HepG2 (cell line): ENCODE data around the gene HOXC9. TPM values are rescaled to one million over a fixed set of nuclear protein-coding genes. Genes with fewer than 3 reads are reported as not detected.

Experiments used
- ATAC-seq: fragments of 200-7000 bp; cut with Tn5 transposase; 3 replicates; pipeline ENCODE4 v1.9.1; 2020; ENCODE audit warnings: mild to moderate bottlenecking, moderate library complexity
- BruUV-seq: library from RNA; stranded (reverse); fragments of 400-500 nt; replicated peaks from 2 replicates; lab custom pipeline; 2021; lab: Mats Ljungman, UMichigan
- CTCF ChIA-PET: fragments of 300-600 bp; formaldehyde crosslinking; extraction: SDS; loops from one replicate; lab custom pipeline; 2021; ENCODE audit warnings: low total read pairs, inconsistent platforms, low intra/inter-chr PET ratio; lab: Yijun Ruan, JAX
- POLR2A ChIA-PET: fragments of 350-600 bp; sonication (Branson Sonifier 250); formaldehyde crosslinking; loops from one replicate; lab custom pipeline; 2020; ENCODE audit warnings: antibody characterized with exemption, inconsistent platforms; lab: Yijun Ruan, JAX
- DNase-seq: peaks from one replicate; pipeline ENCODE4 v3.0.0-alpha.2; 2015; ENCODE audit warnings: low spot score
- FAIRE-seq: peaks from 3 replicates; lab custom pipeline; 2011; peaks lifted over from hg19 to GRCh38; lab: Jason Lieb, UNC
- H2AFZ ChIP-seq: one replicate; pipeline ENCODE4 v1.6.1; 2011; ENCODE audit warnings: low read length, inconsistent platforms
- H3K27ac ChIP-seq: fragments of 300-600 bp; 3 replicates; pipeline ENCODE4 v1.8.0; 2011; ENCODE audit warnings: mixed run types, mild to moderate bottlenecking, mixed read lengths, low read length, inconsistent platforms; ENCODE audit not compliant: insufficient read depth; ENCODE audit errors: extremely low read length
- H3K27me3 ChIP-seq, 2 experiments: fragments of 200-600 bp in 1 of 2; 2 replicates in 1 of 2; 3 replicates in 1 of 2; pipeline versions ENCODE4 v1.6.0 to v1.8.0; 2011; ENCODE audit warnings: low read length in 2 of 2, mild to moderate bottlenecking in 2 of 2, moderate library complexity in 2 of 2, inconsistent platforms in 1 of 2; ENCODE audit not compliant: insufficient read depth in 2 of 2, control insufficient read depth in 1 of 2
- H3K36me3 ChIP-seq, 2 experiments: fragments of 200-600 bp in 1 of 2; replicated peaks in 1 of 2; 2 replicates in 1 of 2; 3 replicates in 1 of 2; pipeline versions ENCODE4 v1.5.1 to v1.8.0; 2011; ENCODE audit warnings: low read length in 2 of 2, inconsistent platforms in 1 of 2; ENCODE audit not compliant: insufficient read depth in 2 of 2, control insufficient read depth in 1 of 2
- H3K4me1 ChIP-seq: 2 replicates; pipeline ENCODE4 v1.5.1; 2012; ENCODE audit warnings: low read length, inconsistent platforms; ENCODE audit not compliant: insufficient read depth
- H3K4me2 ChIP-seq: 2 replicates; pipeline ENCODE4 v1.6.0; 2011; ENCODE audit warnings: low read depth, low read length, inconsistent platforms
- H3K4me3 ChIP-seq, 3 experiments: fragments of 200-600 bp in 1 of 3; sonication (generic), shearing (Covaris generic) in 1 of 3; replicated peaks in 1 of 3; 2 replicates each; pipeline ENCODE4 v1.5.1; 2011 to 2016; ENCODE audit warnings: low read length in 3 of 3, inconsistent platforms in 2 of 3, low read depth in 2 of 3, mild to moderate bottlenecking in 2 of 3, control low read depth in 1 of 3, mixed read lengths in 1 of 3; ENCODE audit not compliant: insufficient read depth in 1 of 3
- H3K79me2 ChIP-seq: one replicate; pipeline ENCODE4 v1.6.1; 2011; ENCODE audit warnings: low read length, inconsistent platforms; ENCODE audit not compliant: insufficient read depth
- H3K9ac ChIP-seq: 2 replicates; pipeline ENCODE4 v1.6.0; 2011; ENCODE audit warnings: mild to moderate bottlenecking, low read depth, low read length, inconsistent platforms; ENCODE audit not compliant: insufficient read depth
- H3K9me3 ChIP-seq: 2 replicates; pipeline ENCODE4 v1.5.1; 2012; ENCODE audit warnings: mild to moderate bottlenecking, low read length
- H4K20me1 ChIP-seq: 2 replicates; pipeline ENCODE4 v1.6.0; 2011; ENCODE audit warnings: inconsistent platforms, mild to moderate bottlenecking, low read length, moderate library complexity; ENCODE audit not compliant: insufficient read depth
- BHLHE40 ChIP-seq: IDR thresholded peaks from 2 replicates; pipeline ENCODE4 v1.6.1; 2011; ENCODE audit warnings: low read length, improper control_type of control experiment
- CBX5 ChIP-seq: sonication (generic); formaldehyde crosslinking; IDR thresholded peaks from 2 replicates; pipeline ENCODE4 v1.4.0; 2020; ENCODE audit warnings: missing genetic modification reagents, borderline replicate concordance
- EZH2 ChIP-seq: conservative IDR thresholded peaks from 2 replicates; pipeline ENCODE4 v1.6.1; 2012; ENCODE audit warnings: mild to moderate bottlenecking, low read depth, low read length, moderate library complexity
- GATA4 ChIP-seq: sonication (generic); IDR thresholded peaks from 2 replicates; pipeline ENCODE4 v1.6.1; 2016; ENCODE audit warnings: antibody characterized with exemption, low read depth, borderline replicate concordance
- HIVEP1 ChIP-seq: sonication (generic); formaldehyde crosslinking; IDR thresholded peaks from 2 replicates; pipeline ENCODE4 v1.4.0; 2020; ENCODE audit warnings: mild to moderate bottlenecking, missing genetic modification reagents
- HNRNPH1 ChIP-seq: fragments of 200-400 bp; formaldehyde crosslinking; optimal IDR thresholded peaks from 2 replicates; pipeline ENCODE3; 2017; ENCODE audit warnings: mild to moderate bottlenecking, low read depth, low read length
- MTERF4 ChIP-seq: sonication (generic); formaldehyde crosslinking; IDR thresholded peaks from 2 replicates; pipeline ENCODE4 v1.8.0; 2023; ENCODE audit warnings: mild to moderate bottlenecking, missing genetic modification reagents
- UBTF ChIP-seq: sonication (generic); formaldehyde crosslinking; IDR thresholded peaks from 2 replicates; pipeline ENCODE4 v1.4.0; 2020; ENCODE audit warnings: mild to moderate bottlenecking, missing genetic modification reagents
- WGBS: methylation state at CpG from one replicate; pipeline ENCODE4 v1.1.6; 2017; ENCODE audit warnings: low lambda C conversion rate; 5-methylcytosine and 5-hydroxymethylcytosine counted together
- in situ Hi-C: cut with HindIII; loops from 2 replicates; pipeline ENCODE4 v1.10.0; 2017; ENCODE audit warnings: low pct_unique_long_range_greater_than_20kb; ENCODE audit not compliant: extremely low pct_ligation_motif_present
- intact Hi-C: fragments of 100-400 bp; cut with micrococcal nuclease; formaldehyde crosslinking; loops from one replicate; pipeline ENCODE4 v1.10.0; 2022; ENCODE audit not compliant: unreplicated experiment
- polyA plus RNA-seq, 8 experiments: library from polyadenylated mRNA; depleted of rRNA in 3 of 8; stranded (reverse) in 7 of 8; unstranded in 1 of 8; fragments of >200 nt; fragmentation: Illumina TruSeq in 4 of 8; extraction: Trizol in 4 of 8; gene quantifications; 2 replicates each; pipeline versions ENCODE4 v1.2.1 to v1.2.3, GENCODE V29; 2011 to 2016; ENCODE audit warnings: low read depth in 4 of 8, missing spikeins in 1 of 8, mixed read lengths in 1 of 8; ENCODE audit not compliant: insufficient read depth in 1 of 8
- total RNA-seq, 5 experiments: library from RNA; depleted of rRNA; stranded (reverse); fragments of >200 nt; fragmentation: Illumina TruSeq; extraction: Trizol; gene quantifications; 2 replicates each; pipeline ENCODE4 v1.2.3, GENCODE V29; 2016; ENCODE audit warnings: low read depth in 1 of 5
- TF ChIP-seq, protein P1 (sequence below): IDR thresholded peaks from 2 replicates; pipeline ENCODE4 v1.6.1; 2016; ENCODE audit warnings: low read depth, missing genetic modification reagents, missing compliant biosample characterization
- TF ChIP-seq, protein P2 (sequence below): sonication (generic); formaldehyde crosslinking; IDR thresholded peaks from 2 replicates; pipeline ENCODE4 v1.5.1; 2020; ENCODE audit warnings: missing genetic modification reagents, mild to moderate bottlenecking, borderline replicate concordance

HOXC9 gene
- total and polyA plus RNA-seq, 2 of the 13 experiments (the other 11 are each of a cell fraction or from before 2014, with no cell fraction given), result 0.11 to 1.1 TPM

DNA sequence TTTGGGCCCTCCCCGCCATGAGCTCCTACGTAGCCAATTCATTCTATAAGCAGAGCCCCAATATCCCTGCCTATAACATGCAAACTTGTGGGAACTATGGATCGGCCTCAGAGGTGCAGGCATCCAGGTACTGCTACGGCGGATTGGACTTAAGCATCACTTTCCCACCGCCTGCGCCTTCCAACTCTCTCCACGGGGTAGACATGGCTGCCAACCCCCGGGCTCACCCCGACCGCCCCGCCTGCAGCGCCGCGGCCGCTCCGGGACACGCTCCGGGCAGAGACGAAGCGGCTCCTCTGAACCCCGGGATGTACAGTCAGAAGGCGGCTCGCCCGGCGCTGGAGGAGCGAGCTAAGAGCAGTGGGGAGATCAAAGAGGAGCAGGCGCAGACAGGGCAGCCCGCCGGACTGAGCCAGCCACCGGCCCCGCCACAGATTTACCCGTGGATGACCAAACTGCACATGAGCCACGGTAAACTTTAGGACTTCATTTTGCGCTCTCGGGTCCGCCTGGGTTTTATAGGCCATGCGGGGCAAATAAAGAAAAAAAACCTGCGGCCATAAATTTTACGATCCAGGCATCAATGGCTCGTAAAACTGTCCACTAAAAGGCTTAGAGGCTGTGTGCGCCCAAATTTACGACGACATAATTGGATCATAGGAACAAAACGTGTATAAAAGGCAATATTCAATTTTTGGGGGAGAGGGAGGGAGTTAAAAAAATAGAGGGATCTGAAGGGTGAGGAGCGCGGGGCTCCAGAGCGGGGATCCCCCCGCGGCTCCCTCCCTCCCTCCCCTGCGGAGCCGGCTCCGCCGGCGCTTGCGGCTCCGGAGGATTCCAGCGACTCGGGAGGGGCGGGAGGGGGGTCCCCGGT lies 33.4 kb downstream of the HOXC9 start:
- intact Hi-C loops, result loop anchor here (5.0 kb wide), 1 partner anchor 104 kb away; no protein-coding TSS in a partner anchor
- 11% methylated on average over 30 of the region's 61 CpGs for WGBS
- H3K4me1 ChIP-seq, result peaks cover 7% of the 10 kb centered on the region; the same call in 1 of the 2 replicates
- peak; percentile 4 for DNase-seq
- ATAC-seq, result peak; percentile 59
- no TSS peak for BruUV-seq
- no peaks in the 10 kb centered on the region for H4K20me1 ChIP-seq
- H3K9me3 ChIP-seq, result no peaks in the 10 kb centered on the region
- H2AFZ ChIP-seq, result no peak overlapping the region
- in situ Hi-C loops, result loop anchor here (5.0 kb wide), 2 partner anchors 99 to 159 kb away; no protein-coding TSS in a partner anchor
- no peaks in the 10 kb centered on the region for H3K36me3 ChIP-seq
- no peak overlapping the region for H3K27ac ChIP-seq
- H3K27me3 ChIP-seq, result peaks cover 5 to 71% of the 10 kb centered on the region in 2 experiments; a peak in 4 of 5 replicates
- peak overlapping the region; percentile 62 for H3K4me2 ChIP-seq
- H3K9ac ChIP-seq, result no peak overlapping the region
- no peak for FAIRE-seq
- ChIA-PET CTCF (interaction anchor here (0.6 to 3.7 kb wide), 7 partner anchors 158 to 183 kb away, joined by 3 to 33 read pairs (median 5); no protein-coding TSS in a partner anchor), POLR2A (no interaction called here)
- H3K79me2 ChIP-seq, result no peaks in the 10 kb centered on the region
- H3K4me3 ChIP-seq, result peak overlapping the region in 1 of 3 experiments; percentile 32; a peak in 2 of 6 replicates
- TF ChIP-seq BHLHE40 (no peak), GATA4 (no peak), HNRNPH1 (no peak), EZH2 (peak; percentile 90), HIVEP1 (no peak), MTERF4 (CRISPR knock-in tag) (no peak), CBX5 (CRISPR knock-in tag) (no peak), UBTF (CRISPR knock-in tag) (0 out of 2 replicates have a peak, but pooled peaks have one; percentile 10)
- TF ChIP-seq, protein P1, sequence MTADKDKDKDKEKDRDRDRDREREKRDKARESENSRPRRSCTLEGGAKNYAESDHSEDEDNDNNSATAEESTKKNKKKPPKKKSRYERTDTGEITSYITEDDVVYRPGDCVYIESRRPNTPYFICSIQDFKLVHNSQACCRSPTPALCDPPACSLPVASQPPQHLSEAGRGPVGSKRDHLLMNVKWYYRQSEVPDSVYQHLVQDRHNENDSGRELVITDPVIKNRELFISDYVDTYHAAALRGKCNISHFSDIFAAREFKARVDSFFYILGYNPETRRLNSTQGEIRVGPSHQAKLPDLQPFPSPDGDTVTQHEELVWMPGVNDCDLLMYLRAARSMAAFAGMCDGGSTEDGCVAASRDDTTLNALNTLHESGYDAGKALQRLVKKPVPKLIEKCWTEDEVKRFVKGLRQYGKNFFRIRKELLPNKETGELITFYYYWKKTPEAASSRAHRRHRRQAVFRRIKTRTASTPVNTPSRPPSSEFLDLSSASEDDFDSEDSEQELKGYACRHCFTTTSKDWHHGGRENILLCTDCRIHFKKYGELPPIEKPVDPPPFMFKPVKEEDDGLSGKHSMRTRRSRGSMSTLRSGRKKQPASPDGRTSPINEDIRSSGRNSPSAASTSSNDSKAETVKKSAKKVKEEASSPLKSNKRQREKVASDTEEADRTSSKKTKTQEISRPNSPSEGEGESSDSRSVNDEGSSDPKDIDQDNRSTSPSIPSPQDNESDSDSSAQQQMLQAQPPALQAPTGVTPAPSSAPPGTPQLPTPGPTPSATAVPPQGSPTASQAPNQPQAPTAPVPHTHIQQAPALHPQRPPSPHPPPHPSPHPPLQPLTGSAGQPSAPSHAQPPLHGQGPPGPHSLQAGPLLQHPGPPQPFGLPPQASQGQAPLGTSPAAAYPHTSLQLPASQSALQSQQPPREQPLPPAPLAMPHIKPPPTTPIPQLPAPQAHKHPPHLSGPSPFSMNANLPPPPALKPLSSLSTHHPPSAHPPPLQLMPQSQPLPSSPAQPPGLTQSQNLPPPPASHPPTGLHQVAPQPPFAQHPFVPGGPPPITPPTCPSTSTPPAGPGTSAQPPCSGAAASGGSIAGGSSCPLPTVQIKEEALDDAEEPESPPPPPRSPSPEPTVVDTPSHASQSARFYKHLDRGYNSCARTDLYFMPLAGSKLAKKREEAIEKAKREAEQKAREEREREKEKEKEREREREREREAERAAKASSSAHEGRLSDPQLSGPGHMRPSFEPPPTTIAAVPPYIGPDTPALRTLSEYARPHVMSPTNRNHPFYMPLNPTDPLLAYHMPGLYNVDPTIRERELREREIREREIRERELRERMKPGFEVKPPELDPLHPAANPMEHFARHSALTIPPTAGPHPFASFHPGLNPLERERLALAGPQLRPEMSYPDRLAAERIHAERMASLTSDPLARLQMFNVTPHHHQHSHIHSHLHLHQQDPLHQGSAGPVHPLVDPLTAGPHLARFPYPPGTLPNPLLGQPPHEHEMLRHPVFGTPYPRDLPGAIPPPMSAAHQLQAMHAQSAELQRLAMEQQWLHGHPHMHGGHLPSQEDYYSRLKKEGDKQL (CRISPR knock-in tag), result no peak
- TF ChIP-seq, protein P2, sequence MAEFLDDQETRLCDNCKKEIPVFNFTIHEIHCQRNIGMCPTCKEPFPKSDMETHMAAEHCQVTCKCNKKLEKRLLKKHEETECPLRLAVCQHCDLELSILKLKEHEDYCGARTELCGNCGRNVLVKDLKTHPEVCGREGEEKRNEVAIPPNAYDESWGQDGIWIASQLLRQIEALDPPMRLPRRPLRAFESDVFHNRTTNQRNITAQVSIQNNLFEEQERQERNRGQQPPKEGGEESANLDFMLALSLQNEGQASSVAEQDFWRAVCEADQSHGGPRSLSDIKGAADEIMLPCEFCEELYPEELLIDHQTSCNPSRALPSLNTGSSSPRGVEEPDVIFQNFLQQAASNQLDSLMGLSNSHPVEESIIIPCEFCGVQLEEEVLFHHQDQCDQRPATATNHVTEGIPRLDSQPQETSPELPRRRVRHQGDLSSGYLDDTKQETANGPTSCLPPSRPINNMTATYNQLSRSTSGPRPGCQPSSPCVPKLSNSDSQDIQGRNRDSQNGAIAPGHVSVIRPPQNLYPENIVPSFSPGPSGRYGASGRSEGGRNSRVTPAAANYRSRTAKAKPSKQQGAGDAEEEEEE, result no peak
